Naive thymus-derived CD4-positive, alpha-beta T cell (primary cell): ENCODE data around the gene IPO13. TPM values are rescaled to one million over a fixed set of nuclear protein-coding genes. Genes with fewer than 3 reads are reported as not detected.

Experiments used
- ATAC-seq: fragments of 150-1000 bp; cut with Tn5 transposase; 2 replicates; pipeline ENCODE4 v1.10.0; 2021; ENCODE audit warnings: mild to moderate bottlenecking, moderate library complexity
- CTCF ChIA-PET: fragments of 350-600 bp; sonication (Branson Sonifier 250); formaldehyde crosslinking; loops from one replicate; lab custom pipeline; 2021; ENCODE audit warnings: antibody characterized with exemption; lab: Charles Lee
- POLR2A ChIA-PET: fragments of 350-600 bp; sonication (Branson Sonifier 250); formaldehyde crosslinking; loops from one replicate; lab custom pipeline; 2021; ENCODE audit warnings: antibody characterized with exemption, inconsistent platforms; lab: Charles Lee
- DNase-seq, 9 donors: peaks; one replicate each; pipeline versions ENCODE4 v3.0.0 to v3.0.0-alpha.2; 2020 to 2022; ENCODE audit warnings: mixed read lengths in 1 of 9
- H3K27ac ChIP-seq: one replicate; pipeline ENCODE4 v1.7.0; 2013; ENCODE audit warnings: mild to moderate bottlenecking, low read depth, low read length, moderate library complexity
- H3K27me3 ChIP-seq, 2 donors: one replicate each; pipeline ENCODE4 v1.7.0; 2013; ENCODE audit warnings: low read length in 2 of 2, mild to moderate bottlenecking in 2 of 2, moderate library complexity in 2 of 2; ENCODE audit not compliant: control insufficient read depth in 2 of 2, insufficient read depth in 2 of 2
- H3K36me3 ChIP-seq, 3 experiments: 1 replicate in 2 of 3; 2 replicates in 1 of 3; pipeline ENCODE4 v1.7.0; 2013; ENCODE audit warnings: low read length in 3 of 3, mild to moderate bottlenecking in 3 of 3, moderate library complexity in 1 of 3; ENCODE audit not compliant: insufficient read depth in 3 of 3, control insufficient read depth in 2 of 3
- H3K4me1 ChIP-seq, 2 donors: one replicate each; pipeline ENCODE4 v1.7.0; 2013; ENCODE audit warnings: low read length in 2 of 2, mild to moderate bottlenecking in 2 of 2, moderate library complexity in 1 of 2; ENCODE audit not compliant: control insufficient read depth in 2 of 2, insufficient read depth in 2 of 2
- H3K4me3 ChIP-seq: 2 replicates; pipeline ENCODE4 v1.7.0; 2013; ENCODE audit warnings: mild to moderate bottlenecking, low read length
- H3K9me3 ChIP-seq, 3 experiments: 1 replicate in 2 of 3; 2 replicates in 1 of 3; pipeline ENCODE4 v1.7.0; 2013; ENCODE audit warnings: low read length in 3 of 3; ENCODE audit not compliant: control insufficient read depth in 2 of 3
- H3K27ac Mint-ChIP-seq, 9 donors: one replicate each; pipeline ENCODE4 v1.8.0; 2020 to 2022; ENCODE audit warnings: mixed read lengths in 9 of 9, mild to moderate bottlenecking in 8 of 9, moderate library complexity in 5 of 9, inconsistent platforms in 2 of 9
- H3K27me3 Mint-ChIP-seq, 5 donors: one replicate each; pipeline ENCODE4 v1.8.0; 2021 to 2022; ENCODE audit warnings: mixed read lengths in 5 of 5, mild to moderate bottlenecking in 1 of 5
- H3K36me3 Mint-ChIP-seq, 5 donors: one replicate each; pipeline ENCODE4 v1.8.0; 2020 to 2022; ENCODE audit warnings: mixed read lengths in 5 of 5, mild to moderate bottlenecking in 3 of 5, inconsistent platforms in 1 of 5
- H3K4me1 Mint-ChIP-seq, 7 donors: one replicate each; pipeline ENCODE4 v1.8.0; 2020 to 2022; ENCODE audit warnings: mixed read lengths in 7 of 7, mild to moderate bottlenecking in 3 of 7, inconsistent platforms in 1 of 7
- H3K4me3 Mint-ChIP-seq, 10 donors: one replicate each; pipeline ENCODE4 v1.8.0; 2020 to 2022; ENCODE audit warnings: mild to moderate bottlenecking in 10 of 10, mixed read lengths in 10 of 10, moderate library complexity in 6 of 10, inconsistent platforms in 2 of 10
- H3K9me3 Mint-ChIP-seq, 11 donors: one replicate each; pipeline ENCODE4 v1.8.0; 2020 to 2022; ENCODE audit warnings: mixed read lengths in 11 of 11, mild to moderate bottlenecking in 4 of 11, inconsistent platforms in 1 of 11, moderate library complexity in 1 of 11
- intact Hi-C, 2 donors: fragments of 100-400 bp; cut with micrococcal nuclease; formaldehyde crosslinking; loops; one replicate each; pipeline ENCODE4 v1.15.1; 2023
- polyA plus RNA-seq, 2 donors: library from polyadenylated mRNA; unstranded; fragments of 300-500 nt; fragmentation: Illumina TruSeq; gene quantifications; one replicate each; pipeline ENCODE4 v1.2.3, GENCODE V29; 2021
- total RNA-seq, 6 experiments: library from RNA in 5 of 6; stranded (reverse) in 5 of 6; gene quantifications; 1 replicate in 5 of 6; 2 replicates in 1 of 6; pipeline ENCODE4 v1.2.3 and lab custom pipeline; 2021 to 2026

Gene IPO13
- total and polyA plus RNA-seq, 7 experiments from 2014 or later: 10.1 to 32.3 (median 15.2) TPM

- Mint-ChIP-seq H3K27me3 (peaks cover 0 to 4% (median 0%) of the 10 kb centered on the region in 5 donors), H3K4me3 (no peak overlapping the region), H3K36me3 (no peaks in the 10 kb centered on the region), H3K4me1 (peaks cover 0 to 4% (median 0%) of the 10 kb centered on the region in 7 donors), H3K27ac (no peak overlapping the region), H3K9me3 (no peaks in the 10 kb centered on the region)
- intact Hi-C loops: no loop called here
- no peak for ATAC-seq
- Histone ChIP-seq H3K4me3 (no peak overlapping the region), H3K36me3 (no peaks in the 10 kb centered on the region), H3K4me1 (no peaks in the 10 kb centered on the region), H3K27ac (no peak overlapping the region), H3K27me3 (peaks cover 0 to 2% of the 10 kb centered on the region in 2 donors), H3K9me3 (no peaks in the 10 kb centered on the region)
- no peak for DNase-seq
- ChIA-PET CTCF (interaction anchor here (1.3 kb wide), 1 partner anchor 34 kb away, joined by 3 read pairs; no protein-coding TSS in a partner anchor), POLR2A (no interaction called here)
Measured at GRCh38 chr1:44002165-44002564, 55.4 kb downstream of the IPO13 start.

- POLR2A ChIA-PET: no interaction called here
- Mint-ChIP-seq H3K4me3 (no peak overlapping the region), H3K36me3 (no peaks in the 10 kb centered on the region), H3K27me3 (peaks cover 0 to 4% (median 0%) of the 10 kb centered on the region in 5 donors), H3K9me3 (no peaks in the 10 kb centered on the region), H3K4me1 (peaks cover 0 to 4% (median 0%) of the 10 kb centered on the region in 7 donors), H3K27ac (no peak overlapping the region)
- intact Hi-C loops: no loop called here
- H3K9me3 ChIP-seq: no peaks in the 10 kb centered on the region
- no peaks in the 10 kb centered on the region for H3K36me3 ChIP-seq
- H3K4me1 ChIP-seq: no peaks in the 10 kb centered on the region
- peaks cover 0 to 2% of the 10 kb centered on the region in 2 donors for H3K27me3 ChIP-seq
- no peak overlapping the region for H3K27ac ChIP-seq
- ATAC-seq: no peak
- CTCF ChIA-PET: interaction anchor here (1.3 kb wide), 1 partner anchor 31 kb away, joined by 4 read pairs; no protein-coding TSS in a partner anchor
- no peak for DNase-seq
- H3K4me3 ChIP-seq: no peak overlapping the region
Measured at GRCh38 chr1:44002606-44003157, 55.9 kb downstream of the IPO13 start.

- Mint-ChIP-seq H3K36me3 (no peaks in the 10 kb centered on the region), H3K4me3 (no peak overlapping the region), H3K9me3 (no peaks in the 10 kb centered on the region), H3K27me3 (no peaks in the 10 kb centered on the region), H3K27ac (peak overlapping the region in 1 of 9 donors; percentile 25), H3K4me1 (peaks cover 0 to 13% (median 8%) of the 10 kb centered on the region in 7 donors)
- no peaks in the 10 kb centered on the region for H3K4me1 ChIP-seq
- POLR2A ChIA-PET: no interaction called here
- intact Hi-C loops: no loop called here
- no peak overlapping the region for H3K4me3 ChIP-seq
- no peaks in the 10 kb centered on the region for H3K36me3 ChIP-seq
- no peaks in the 10 kb centered on the region for H3K27me3 ChIP-seq
- H3K9me3 ChIP-seq: no peaks in the 10 kb centered on the region
- no peak overlapping the region for H3K27ac ChIP-seq
- CTCF ChIA-PET: no interaction called here
- DNase-seq (no peak), ATAC-seq (no peak)
Measured at GRCh38 chr1:44008259-44008658, 61.5 kb downstream of the IPO13 start.

GRCh38 chr1:44010935-44011471 lies 64.3 kb downstream of the IPO13 start:
- Histone ChIP-seq H3K4me3 (no peak overlapping the region), H3K36me3 (no peaks in the 10 kb centered on the region), H3K27me3 (no peaks in the 10 kb centered on the region), H3K4me1 (no peaks in the 10 kb centered on the region), H3K27ac (no peak overlapping the region), H3K9me3 (no peaks in the 10 kb centered on the region)
- ChIA-PET CTCF (interaction anchor here (0.6 to 1.3 kb wide), 2 partner anchors 26 to 36 kb away, joined by 3 to 4 read pairs; no protein-coding TSS in a partner anchor), POLR2A (no interaction called here)
- H3K9me3 Mint-ChIP-seq: no peaks in the 10 kb centered on the region
- peaks cover 0 to 5% (median 0%) of the 10 kb centered on the region in 5 donors for H3K27me3 Mint-ChIP-seq
- H3K36me3 Mint-ChIP-seq: no peaks in the 10 kb centered on the region
- H3K4me3 Mint-ChIP-seq: no peak overlapping the region
- peaks cover 0 to 20% (median 8%) of the 10 kb centered on the region in 7 donors for H3K4me1 Mint-ChIP-seq
- DNase-seq: no peak
- intact Hi-C loops: no loop called here
- no peak overlapping the region for H3K27ac Mint-ChIP-seq
- ATAC-seq: no peak

- CTCF ChIA-PET: interaction anchor here (0.6 kb wide), 1 partner anchor 23 kb away, joined by 3 read pairs; no protein-coding TSS in a partner anchor
- H3K9me3 Mint-ChIP-seq: no peaks in the 10 kb centered on the region
- Histone ChIP-seq H3K4me1 (no peaks in the 10 kb centered on the region), H3K36me3 (no peaks in the 10 kb centered on the region), H3K27me3 (no peaks in the 10 kb centered on the region), H3K9me3 (no peaks in the 10 kb centered on the region), H3K27ac (no peak overlapping the region), H3K4me3 (no peak overlapping the region)
- H3K4me3 Mint-ChIP-seq: no peak overlapping the region
- POLR2A ChIA-PET: no interaction called here
- ATAC-seq (no peak), DNase-seq (no peak)
- intact Hi-C loops: no loop called here
- H3K27me3 Mint-ChIP-seq: peaks cover 0 to 5% (median 0%) of the 10 kb centered on the region in 5 donors
- H3K4me1 Mint-ChIP-seq: peaks cover 0 to 20% (median 8%) of the 10 kb centered on the region in 7 donors
- H3K27ac Mint-ChIP-seq: peak overlapping the region in 2 of 9 donors; percentile 51 to 82
- no peaks in the 10 kb centered on the region for H3K36me3 Mint-ChIP-seq
Measured at GRCh38 chr1:44012404-44012803, 65.7 kb downstream of the IPO13 start.

- Histone ChIP-seq H3K36me3 (no peaks in the 10 kb centered on the region), H3K9me3 (no peaks in the 10 kb centered on the region), H3K27me3 (no peaks in the 10 kb centered on the region), H3K4me1 (no peaks in the 10 kb centered on the region), H3K27ac (no peak overlapping the region), H3K4me3 (no peak overlapping the region)
- H3K27me3 Mint-ChIP-seq: peaks cover 0 to 5% (median 0%) of the 10 kb centered on the region in 5 donors
- no peaks in the 10 kb centered on the region for H3K9me3 Mint-ChIP-seq
- H3K36me3 Mint-ChIP-seq: no peaks in the 10 kb centered on the region
- peaks cover 0 to 20% (median 8%) of the 10 kb centered on the region in 7 donors for H3K4me1 Mint-ChIP-seq
- ATAC-seq (peak; percentile 22), DNase-seq (peak in 1 of 9 donors; percentile 21)
- H3K27ac Mint-ChIP-seq: peak overlapping the region in 2 of 9 donors; percentile 51 to 82
- CTCF ChIA-PET: interaction anchor here (0.6 to 0.9 kb wide), 2 partner anchors 22 to 34 kb away, joined by 3 read pairs; no protein-coding TSS in a partner anchor
- no peak overlapping the region for H3K4me3 Mint-ChIP-seq
- intact Hi-C loops: no loop called here
- POLR2A ChIA-PET: no interaction called here
Measured at GRCh38 chr1:44012941-44013609, 66.3 kb downstream of the IPO13 start.
